Caco-2 (cell line): ENCODE results near the gene FOXR1. TPM values are rescaled to one million over a fixed set of nuclear protein-coding genes. Genes with fewer than 3 reads are reported as not detected.

Source experiments
- BruUV-seq: library from RNA; stranded (reverse); fragments of 400-500 nt; replicated peaks from 2 replicates; lab custom pipeline; 2021; lab: Mats Ljungman, UMichigan
- CTCF ChIA-PET: fragments of 300-600 bp; sonication (Branson Sonifier 250); formaldehyde crosslinking; loops from one replicate; lab custom pipeline; 2022; ENCODE audit warnings: antibody characterized with exemption; lab: Charles Lee
- POLR2A ChIA-PET: fragments of 300-600 bp; sonication (Branson Sonifier 250); formaldehyde crosslinking; loops from one replicate; lab custom pipeline; 2022; ENCODE audit warnings: antibody characterized with exemption; lab: Charles Lee
- DNase-seq, 2 experiments: peaks; one replicate each; pipeline versions ENCODE4 v3.0.0 to v3.0.0-alpha.2; 2020 to 2022
- H3K27me3 ChIP-seq: replicated peaks from 2 replicates; pipeline ENCODE4 v1.6.0; 2011; ENCODE audit warnings: low read length; ENCODE audit not compliant: control insufficient read depth, insufficient read depth
- H3K36me3 ChIP-seq: 2 replicates; pipeline ENCODE4 v1.5.1; 2011; ENCODE audit warnings: low read length; ENCODE audit not compliant: control insufficient read depth, insufficient read depth
- H3K4me1 ChIP-seq: fragments of 250-450 bp; sonication (Bioruptor Pico); 2 replicates; pipeline ENCODE4 v1.5.1; 2020; ENCODE audit warnings: mild to moderate bottlenecking
- H3K4me3 ChIP-seq: 2 replicates; pipeline ENCODE4 v1.5.1; 2011; ENCODE audit warnings: low read depth, mild to moderate bottlenecking, control low read depth, low read length
- H3K9me3 ChIP-seq: fragments of 250-450 bp; sonication (Bioruptor Pico); 2 replicates; pipeline ENCODE4 v1.5.1; 2020; ENCODE audit warnings: mild to moderate bottlenecking, moderate library complexity
- H3K27ac Mint-ChIP-seq: one replicate; pipeline ENCODE4 v1.8.0; 2022; ENCODE audit warnings: mixed read lengths; ENCODE audit not compliant: unreplicated experiment
- H3K27me3 Mint-ChIP-seq: one replicate; pipeline ENCODE4 v1.8.0; 2022; ENCODE audit warnings: mixed read lengths; ENCODE audit not compliant: insufficient read depth, unreplicated experiment
- H3K36me3 Mint-ChIP-seq: one replicate; pipeline ENCODE4 v1.8.0; 2022; ENCODE audit warnings: mild to moderate bottlenecking, mixed read lengths; ENCODE audit not compliant: insufficient read depth, unreplicated experiment
- H3K4me1 Mint-ChIP-seq: one replicate; pipeline ENCODE4 v1.8.0; 2022; ENCODE audit warnings: low read depth, mixed read lengths; ENCODE audit not compliant: unreplicated experiment
- H3K4me3 Mint-ChIP-seq: one replicate; pipeline ENCODE4 v1.8.0; 2022; ENCODE audit warnings: mild to moderate bottlenecking, moderate library complexity, mixed read lengths; ENCODE audit not compliant: unreplicated experiment
- H3K9me3 Mint-ChIP-seq: one replicate; pipeline ENCODE4 v1.8.0; 2022; ENCODE audit warnings: mixed read lengths; ENCODE audit not compliant: unreplicated experiment
- intact Hi-C: fragments of 100-400 bp; cut with micrococcal nuclease; formaldehyde crosslinking; loops from one replicate; pipeline ENCODE4 v1.10.0; 2022; ENCODE audit not compliant: unreplicated experiment
- total RNA-seq: library from RNA; stranded (reverse); gene quantifications from 2 replicates; pipeline ENCODE4 v1.2.3, GENCODE V29; 2022
- TF ChIP-seq, protein P1 (sequence below), 2 experiments: fragments of 200-600 bp in 1 of 2; IDR thresholded peaks; 1 replicate in 1 of 2; 2 replicates in 1 of 2; pipeline versions ENCODE4 v1.5.1 to v1.8.0; 2011 to 2022; ENCODE audit warnings: antibody characterized with exemption in 1 of 2, control low read depth in 1 of 2, inconsistent platforms in 1 of 2, low read depth in 1 of 2, low read length in 1 of 2, mild to moderate bottlenecking in 1 of 2, moderate library complexity in 1 of 2; ENCODE audit not compliant: insufficient read depth in 1 of 2, severe bottlenecking in 1 of 2, unreplicated experiment in 1 of 2

Gene FOXR1
- total RNA-seq, 1 experiment from 2014 or later = not detected

GRCh38 chr11:118939404-118939915 is 32.1 kb upstream of the FOXR1 start:
- Histone ChIP-seq H3K27me3 (no peaks in the 10 kb centered on the region), H3K9me3 (no peaks in the 10 kb centered on the region), H3K4me1 (peaks cover 9% of the 10 kb centered on the region; the same call in 1 of the 2 replicates), H3K4me3 (no peak overlapping the region), H3K36me3 (no peaks in the 10 kb centered on the region)
- Mint-ChIP-seq H3K9me3 (no peaks in the 10 kb centered on the region), H3K4me3 (no peak overlapping the region), H3K27ac (no peak overlapping the region), H3K4me1 (peaks cover 6% of the 10 kb centered on the region), H3K36me3 (no peaks in the 10 kb centered on the region), H3K27me3 (no peaks in the 10 kb centered on the region)
- ChIA-PET CTCF (interaction anchor here (1.0 to 1.4 kb wide), 2 partner anchors 9 to 14 kb away, joined by 3 to 8 read pairs; partner anchors contain the start of gene BCL9L), POLR2A (no interaction called here)
- intact Hi-C loops = no loop called here
- no TSS peak for BruUV-seq
- DNase-seq = no peak
- TF ChIP-seq, protein P1, sequence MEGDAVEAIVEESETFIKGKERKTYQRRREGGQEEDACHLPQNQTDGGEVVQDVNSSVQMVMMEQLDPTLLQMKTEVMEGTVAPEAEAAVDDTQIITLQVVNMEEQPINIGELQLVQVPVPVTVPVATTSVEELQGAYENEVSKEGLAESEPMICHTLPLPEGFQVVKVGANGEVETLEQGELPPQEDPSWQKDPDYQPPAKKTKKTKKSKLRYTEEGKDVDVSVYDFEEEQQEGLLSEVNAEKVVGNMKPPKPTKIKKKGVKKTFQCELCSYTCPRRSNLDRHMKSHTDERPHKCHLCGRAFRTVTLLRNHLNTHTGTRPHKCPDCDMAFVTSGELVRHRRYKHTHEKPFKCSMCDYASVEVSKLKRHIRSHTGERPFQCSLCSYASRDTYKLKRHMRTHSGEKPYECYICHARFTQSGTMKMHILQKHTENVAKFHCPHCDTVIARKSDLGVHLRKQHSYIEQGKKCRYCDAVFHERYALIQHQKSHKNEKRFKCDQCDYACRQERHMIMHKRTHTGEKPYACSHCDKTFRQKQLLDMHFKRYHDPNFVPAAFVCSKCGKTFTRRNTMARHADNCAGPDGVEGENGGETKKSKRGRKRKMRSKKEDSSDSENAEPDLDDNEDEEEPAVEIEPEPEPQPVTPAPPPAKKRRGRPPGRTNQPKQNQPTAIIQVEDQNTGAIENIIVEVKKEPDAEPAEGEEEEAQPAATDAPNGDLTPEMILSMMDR (IDR thresholded peaks at IDR 0.05; ENCODE audit: insufficient read depth in 1 of 2, low read depth in 1 of 2, low read length in 1 of 2, severe bottlenecking in 1 of 2, unreplicated experiment in 1 of 2) = no peak

DNA sequence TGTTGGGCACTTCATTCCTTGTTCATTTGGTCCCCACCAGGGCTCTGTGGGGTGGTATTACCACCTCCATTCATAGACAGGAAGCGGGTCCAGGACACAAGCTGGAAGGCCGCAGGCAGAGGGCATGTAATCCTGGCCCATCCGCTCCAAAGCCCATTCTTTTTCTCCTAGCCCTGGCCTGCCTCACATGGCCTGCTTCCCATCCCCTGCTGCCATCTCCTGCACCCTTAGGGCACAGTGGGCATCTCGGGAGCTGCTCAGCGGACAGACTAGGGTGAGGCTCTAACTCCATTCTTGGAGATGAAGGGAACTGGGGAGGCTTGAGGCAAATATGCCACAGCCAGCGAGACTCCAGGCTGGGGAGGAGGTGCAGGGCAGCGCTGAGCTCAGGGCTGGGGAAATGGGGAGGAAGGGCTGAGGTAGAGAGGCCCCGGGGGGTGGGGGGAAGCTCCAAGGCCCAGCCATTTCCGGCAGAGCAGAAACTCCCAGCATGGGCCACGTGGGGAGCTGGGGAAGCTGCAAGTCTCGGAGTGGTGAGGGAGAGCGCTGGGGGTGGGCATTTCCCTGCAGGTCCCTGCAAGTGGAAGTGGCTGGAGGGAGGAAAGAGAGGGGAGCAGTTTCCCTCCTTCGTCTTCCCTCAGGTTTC is 31.5 kb upstream of the FOXR1 start:
- no peaks in the 10 kb centered on the region for H3K9me3 ChIP-seq
- TF ChIP-seq, protein P1 (IDR thresholded peaks at IDR 0.05; ENCODE audit: insufficient read depth in 1 of 2, low read depth in 1 of 2, low read length in 1 of 2, severe bottlenecking in 1 of 2, unreplicated experiment in 1 of 2) = no peak
- Mint-ChIP-seq H3K27me3 (no peaks in the 10 kb centered on the region), H3K4me3 (no peak overlapping the region), H3K9me3 (no peaks in the 10 kb centered on the region), H3K36me3 (no peaks in the 10 kb centered on the region), H3K4me1 (peaks cover 6% of the 10 kb centered on the region), H3K27ac (no peak overlapping the region)
- no peak for DNase-seq
- POLR2A ChIA-PET = interaction anchor here (0.5 kb wide), 1 partner anchor 29 kb away, joined by 3 read pairs; no protein-coding TSS in a partner anchor
- no peak overlapping the region for H3K4me3 ChIP-seq
- no peaks in the 10 kb centered on the region for H3K27me3 ChIP-seq
- no TSS peak for BruUV-seq
- intact Hi-C loops = no loop called here
- H3K36me3 ChIP-seq = no peaks in the 10 kb centered on the region
- H3K4me1 ChIP-seq = peaks cover 9% of the 10 kb centered on the region; the same call in 1 of the 2 replicates
- CTCF ChIA-PET = interaction anchor here (0.8 to 1.0 kb wide), 3 partner anchors 10 to 29 kb away, joined by 3 to 7 read pairs (median 3); partner anchors contain the start of gene BCL9L

DNA sequence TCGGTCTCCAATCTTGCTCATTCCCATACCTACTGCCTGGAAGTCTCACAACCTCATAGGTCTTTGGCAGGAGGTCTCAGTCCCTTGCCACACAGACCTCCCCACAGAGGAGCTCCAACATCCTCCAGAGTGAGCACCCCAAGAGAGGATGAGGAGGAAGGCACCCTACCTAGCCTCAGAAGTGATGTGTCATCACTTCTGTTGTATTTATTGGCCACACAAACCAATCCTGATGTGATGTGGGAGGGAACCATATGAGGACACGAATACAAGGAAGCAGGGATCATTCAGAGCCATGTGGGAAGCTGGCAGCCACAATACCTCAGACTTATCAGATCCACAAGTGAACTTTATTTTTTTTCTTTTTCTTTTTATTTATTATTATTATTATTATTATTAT is 24.5 kb upstream of the FOXR1 start:
- no peak overlapping the region for H3K4me3 ChIP-seq
- no peaks in the 10 kb centered on the region for H3K36me3 ChIP-seq
- H3K27me3 ChIP-seq = no peaks in the 10 kb centered on the region; the same call in 1 of the 2 replicates
- POLR2A ChIA-PET = no interaction called here
- intact Hi-C loops = no loop called here
- Mint-ChIP-seq H3K9me3 (no peaks in the 10 kb centered on the region), H3K36me3 (no peaks in the 10 kb centered on the region), H3K4me3 (no peak overlapping the region), H3K27ac (no peak overlapping the region), H3K4me1 (no peaks in the 10 kb centered on the region), H3K27me3 (peaks cover 13% of the 10 kb centered on the region)
- no TSS peak for BruUV-seq
- TF ChIP-seq, protein P1 (IDR thresholded peaks at IDR 0.05; ENCODE audit: insufficient read depth in 1 of 2, low read depth in 1 of 2, low read length in 1 of 2, severe bottlenecking in 1 of 2, unreplicated experiment in 1 of 2) = no peak
- no peaks in the 10 kb centered on the region for H3K9me3 ChIP-seq
- H3K4me1 ChIP-seq = no peaks in the 10 kb centered on the region
- CTCF ChIA-PET = no interaction called here
- DNase-seq = no peak
